Measurements from ENCODE around the gene ALPI. TPM values are rescaled to one million over a fixed set of nuclear protein-coding genes. Genes with fewer than 3 reads are reported as not detected.

The ALPI gene
- total RNA-seq, 1 experiment from 2014 or later = 5.3 TPM

DNA sequence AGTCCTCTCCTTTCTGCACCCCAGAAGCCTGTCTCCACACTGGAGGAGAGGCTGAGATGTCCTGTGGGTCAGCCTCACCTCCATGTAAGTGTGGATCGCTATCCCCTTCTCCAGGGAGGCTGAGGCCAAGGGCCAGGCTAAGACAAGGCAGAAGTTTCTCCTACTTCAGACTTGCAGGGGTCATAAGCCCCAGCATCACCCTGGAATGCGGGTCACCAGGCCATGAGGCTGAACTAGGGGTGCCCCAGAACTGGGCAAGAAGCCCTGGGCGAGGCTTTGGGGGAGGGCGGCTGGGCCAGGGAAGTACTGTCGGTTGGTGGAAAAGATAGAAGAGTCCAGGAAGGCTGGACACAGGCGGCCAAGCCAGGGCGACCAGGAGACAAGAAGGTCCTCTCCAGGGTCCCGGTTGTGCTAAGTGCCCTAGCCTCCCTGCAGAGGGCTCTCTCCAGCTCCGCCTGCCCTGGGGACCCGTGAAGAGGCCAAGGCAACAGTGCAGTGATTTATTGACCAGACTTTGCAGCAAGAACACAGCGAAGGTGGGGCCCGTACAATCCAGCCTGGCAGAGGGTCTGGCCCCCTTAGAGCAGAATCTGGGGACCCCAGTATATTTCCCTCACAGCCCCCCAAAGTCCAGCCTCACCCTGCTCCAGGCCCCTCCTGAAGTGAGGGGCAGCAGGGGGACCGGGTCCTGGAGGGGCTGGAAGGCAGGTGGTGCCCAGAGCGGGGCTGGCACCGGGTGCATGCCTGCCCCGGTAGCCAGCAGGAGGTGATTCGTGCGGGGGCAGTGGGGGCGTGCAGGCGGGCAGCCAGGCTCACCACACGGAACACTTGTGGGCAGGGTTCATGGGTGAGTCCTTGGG lies 23.6 kb downstream of the ALPI start:
- no peaks in the 10 kb centered on the region for H3K36me3 Mint-ChIP-seq (ENCODE audit: insufficient read depth, unreplicated experiment)

DNA sequence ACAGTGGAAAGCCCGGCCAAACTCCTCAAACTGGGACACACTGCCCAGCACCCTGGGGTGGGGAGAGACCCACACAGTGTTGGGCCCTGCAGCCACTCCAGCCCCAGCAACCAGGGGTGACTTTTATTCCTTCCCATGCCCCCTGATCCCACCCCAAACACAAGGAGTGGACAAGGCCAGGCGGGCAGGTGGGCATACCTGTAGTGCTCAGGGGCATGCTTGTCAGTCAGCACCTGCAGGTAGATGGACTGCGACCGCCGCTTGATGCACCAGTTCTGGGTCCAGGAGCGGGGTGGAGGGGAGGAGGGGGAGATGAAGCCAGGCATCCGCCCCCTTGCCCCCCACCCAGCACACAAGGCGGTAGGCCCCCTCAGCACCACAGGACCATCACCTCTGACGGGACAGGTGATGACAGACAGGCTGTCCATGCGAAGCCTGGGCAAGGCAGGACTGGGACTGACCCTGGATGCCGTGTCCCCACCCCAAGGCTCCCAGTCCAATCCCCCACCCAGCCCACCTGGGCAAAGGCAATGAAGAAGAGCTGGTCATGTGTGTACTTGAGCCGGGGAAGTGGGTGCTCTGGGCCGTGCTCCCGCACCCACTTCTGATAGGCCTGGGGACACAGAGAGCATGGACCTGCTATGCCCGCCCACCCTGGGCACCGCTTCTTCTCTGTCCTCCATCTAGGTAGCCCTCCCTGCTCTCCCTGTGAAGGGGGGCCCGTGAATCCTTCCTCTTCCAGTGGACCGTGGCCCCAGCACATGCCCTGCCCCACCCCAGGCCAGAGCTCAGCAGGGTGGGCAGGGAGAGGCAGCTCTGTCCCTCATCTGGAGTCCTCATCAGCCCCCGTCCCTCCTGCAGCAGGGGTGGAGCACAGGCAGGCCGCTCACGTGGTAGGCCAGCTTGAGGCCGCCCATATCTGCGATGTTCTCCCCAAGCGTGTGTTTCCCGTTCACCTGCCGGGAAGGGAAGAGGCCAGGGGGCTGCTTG lies 24.5 kb downstream of the ALPI start:
- intact Hi-C loops (cut with micrococcal nuclease; ENCODE audit: unreplicated experiment) = no loop called here
- Histone ChIP-seq H3K9me3 (no peaks in the 10 kb centered on the region), H3K36me3 (ENCODE audit: control insufficient read depth, insufficient read depth, low read length) (no peaks in the 10 kb centered on the region), H3K27me3 (replicated peaks; ENCODE audit: control insufficient read depth, insufficient read depth, low read length) (no peaks in the 10 kb centered on the region), H3K4me3 (ENCODE audit: low read depth, low read length) (no peak overlapping the region), H3K4me1 (no peaks in the 10 kb centered on the region)
- Mint-ChIP-seq H3K4me3 (ENCODE audit: unreplicated experiment) (no peak overlapping the region), H3K4me1 (ENCODE audit: low read depth, unreplicated experiment) (no peaks in the 10 kb centered on the region), H3K36me3 (ENCODE audit: insufficient read depth, unreplicated experiment) (no peaks in the 10 kb centered on the region), H3K9me3 (ENCODE audit: unreplicated experiment) (no peaks in the 10 kb centered on the region), H3K27me3 (ENCODE audit: insufficient read depth, unreplicated experiment) (no peaks in the 10 kb centered on the region), H3K27ac (ENCODE audit: unreplicated experiment) (no peak overlapping the region)
- no TSS peak for BruUV-seq (replicated peaks)
- TF ChIP-seq, protein P1, sequence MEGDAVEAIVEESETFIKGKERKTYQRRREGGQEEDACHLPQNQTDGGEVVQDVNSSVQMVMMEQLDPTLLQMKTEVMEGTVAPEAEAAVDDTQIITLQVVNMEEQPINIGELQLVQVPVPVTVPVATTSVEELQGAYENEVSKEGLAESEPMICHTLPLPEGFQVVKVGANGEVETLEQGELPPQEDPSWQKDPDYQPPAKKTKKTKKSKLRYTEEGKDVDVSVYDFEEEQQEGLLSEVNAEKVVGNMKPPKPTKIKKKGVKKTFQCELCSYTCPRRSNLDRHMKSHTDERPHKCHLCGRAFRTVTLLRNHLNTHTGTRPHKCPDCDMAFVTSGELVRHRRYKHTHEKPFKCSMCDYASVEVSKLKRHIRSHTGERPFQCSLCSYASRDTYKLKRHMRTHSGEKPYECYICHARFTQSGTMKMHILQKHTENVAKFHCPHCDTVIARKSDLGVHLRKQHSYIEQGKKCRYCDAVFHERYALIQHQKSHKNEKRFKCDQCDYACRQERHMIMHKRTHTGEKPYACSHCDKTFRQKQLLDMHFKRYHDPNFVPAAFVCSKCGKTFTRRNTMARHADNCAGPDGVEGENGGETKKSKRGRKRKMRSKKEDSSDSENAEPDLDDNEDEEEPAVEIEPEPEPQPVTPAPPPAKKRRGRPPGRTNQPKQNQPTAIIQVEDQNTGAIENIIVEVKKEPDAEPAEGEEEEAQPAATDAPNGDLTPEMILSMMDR (IDR thresholded peaks at IDR 0.05; ENCODE audit: insufficient read depth in 1 of 2, low read depth in 1 of 2, low read length in 1 of 2, severe bottlenecking in 1 of 2, unreplicated experiment in 1 of 2) = no peak
- CTCF ChIA-PET = no interaction called here
- POLR2A ChIA-PET = no interaction called here
- no peak for DNase-seq

More for the DNA sequence above, 23.6 kb downstream of the ALPI start:
- peak in 1 of 2 experiments; percentile 32 for DNase-seq
- Histone ChIP-seq H3K27me3 (replicated peaks; ENCODE audit: control insufficient read depth, insufficient read depth, low read length) (no peaks in the 10 kb centered on the region), H3K4me1 (no peaks in the 10 kb centered on the region), H3K4me3 (ENCODE audit: low read depth, low read length) (no peak overlapping the region), H3K36me3 (ENCODE audit: control insufficient read depth, insufficient read depth, low read length) (no peaks in the 10 kb centered on the region), H3K9me3 (no peaks in the 10 kb centered on the region)
- POLR2A ChIA-PET = no interaction called here
- TF ChIP-seq, protein P1 (IDR thresholded peaks at IDR 0.05; ENCODE audit: insufficient read depth in 1 of 2, low read depth in 1 of 2, low read length in 1 of 2, severe bottlenecking in 1 of 2, unreplicated experiment in 1 of 2) = peak in 1 of 2 experiments; percentile 12
- H3K27ac Mint-ChIP-seq (ENCODE audit: unreplicated experiment) = no peak overlapping the region
- no peak overlapping the region for H3K4me3 Mint-ChIP-seq (ENCODE audit: unreplicated experiment)
- BruUV-seq (replicated peaks) = no TSS peak
- no peaks in the 10 kb centered on the region for H3K9me3 Mint-ChIP-seq (ENCODE audit: unreplicated experiment)
- H3K4me1 Mint-ChIP-seq (ENCODE audit: low read depth, unreplicated experiment) = no peaks in the 10 kb centered on the region
- CTCF ChIA-PET = no interaction called here
- intact Hi-C loops (cut with micrococcal nuclease; ENCODE audit: unreplicated experiment) = no loop called here
- no peaks in the 10 kb centered on the region for H3K27me3 Mint-ChIP-seq (ENCODE audit: insufficient read depth, unreplicated experiment)

GRCh38 chr2:232481322-232482140 lies 25.6 kb downstream of the ALPI start:
- no TSS peak for BruUV-seq (replicated peaks)
- Mint-ChIP-seq H3K27ac (ENCODE audit: unreplicated experiment) (no peak overlapping the region), H3K27me3 (ENCODE audit: insufficient read depth, unreplicated experiment) (no peaks in the 10 kb centered on the region), H3K4me3 (ENCODE audit: unreplicated experiment) (no peak overlapping the region), H3K4me1 (ENCODE audit: low read depth, unreplicated experiment) (no peaks in the 10 kb centered on the region), H3K9me3 (ENCODE audit: unreplicated experiment) (no peaks in the 10 kb centered on the region), H3K36me3 (ENCODE audit: insufficient read depth, unreplicated experiment) (no peaks in the 10 kb centered on the region)
- POLR2A ChIA-PET = no interaction called here
- CTCF ChIA-PET = no interaction called here
- no peaks in the 10 kb centered on the region for H3K9me3 ChIP-seq
- H3K4me3 ChIP-seq (ENCODE audit: low read depth, low read length) = no peak overlapping the region
- intact Hi-C loops (cut with micrococcal nuclease; ENCODE audit: unreplicated experiment) = no loop called here
- H3K4me1 ChIP-seq = no peaks in the 10 kb centered on the region
- DNase-seq = no peak
- H3K27me3 ChIP-seq (replicated peaks; ENCODE audit: control insufficient read depth, insufficient read depth, low read length) = no peaks in the 10 kb centered on the region
- no peaks in the 10 kb centered on the region for H3K36me3 ChIP-seq (ENCODE audit: control insufficient read depth, insufficient read depth, low read length)
- TF ChIP-seq, protein P1 (IDR thresholded peaks at IDR 0.05; ENCODE audit: insufficient read depth in 1 of 2, low read depth in 1 of 2, low read length in 1 of 2, severe bottlenecking in 1 of 2, unreplicated experiment in 1 of 2) = no peak
